ENCODE data around the gene BTNL9.
"Not testable (repeated sequence)": the region's sequence is repeated elsewhere in the genome, so short reads cannot be mapped to it uniquely, and the experiment has no call there.

BTNL9 gene

GRCh38 chr5:181039931-181040630 lies at the start of gene BTNL9:
BTNL9 (plus strand) TSS chr5:181040266; CDS start chr5:181045490, 5,224 bp downstream.
- TF ChIP-seq, protein P1, sequence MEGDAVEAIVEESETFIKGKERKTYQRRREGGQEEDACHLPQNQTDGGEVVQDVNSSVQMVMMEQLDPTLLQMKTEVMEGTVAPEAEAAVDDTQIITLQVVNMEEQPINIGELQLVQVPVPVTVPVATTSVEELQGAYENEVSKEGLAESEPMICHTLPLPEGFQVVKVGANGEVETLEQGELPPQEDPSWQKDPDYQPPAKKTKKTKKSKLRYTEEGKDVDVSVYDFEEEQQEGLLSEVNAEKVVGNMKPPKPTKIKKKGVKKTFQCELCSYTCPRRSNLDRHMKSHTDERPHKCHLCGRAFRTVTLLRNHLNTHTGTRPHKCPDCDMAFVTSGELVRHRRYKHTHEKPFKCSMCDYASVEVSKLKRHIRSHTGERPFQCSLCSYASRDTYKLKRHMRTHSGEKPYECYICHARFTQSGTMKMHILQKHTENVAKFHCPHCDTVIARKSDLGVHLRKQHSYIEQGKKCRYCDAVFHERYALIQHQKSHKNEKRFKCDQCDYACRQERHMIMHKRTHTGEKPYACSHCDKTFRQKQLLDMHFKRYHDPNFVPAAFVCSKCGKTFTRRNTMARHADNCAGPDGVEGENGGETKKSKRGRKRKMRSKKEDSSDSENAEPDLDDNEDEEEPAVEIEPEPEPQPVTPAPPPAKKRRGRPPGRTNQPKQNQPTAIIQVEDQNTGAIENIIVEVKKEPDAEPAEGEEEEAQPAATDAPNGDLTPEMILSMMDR (IDR thresholded peaks at IDR 0.05; ENCODE audit: extremely low read depth, insufficient read depth, missing control alignments): no peak
- in situ Hi-C loops (cut with MboI; ENCODE audit: low pct_unique_long_range_greater_than_20kb, low sequenced_read_pairs, unreplicated experiment): no loop called here
- no peak for DNase-seq (ENCODE audit: low spot score)

GRCh38 chr5:180990882-180991242 lies 49.2 kb upstream of the BTNL9 start:
- in situ Hi-C loops (cut with MboI; ENCODE audit: low pct_unique_long_range_greater_than_20kb, low sequenced_read_pairs, unreplicated experiment): no loop called here
- TF ChIP-seq, protein P1 (IDR thresholded peaks at IDR 0.05; ENCODE audit: extremely low read depth, insufficient read depth, missing control alignments): no peak
- DNase-seq (ENCODE audit: low spot score): no peak

GRCh38 chr5:181001947-181002346 lies 38.1 kb upstream of the BTNL9 start:
- no peak for DNase-seq (ENCODE audit: low spot score)
- TF ChIP-seq, protein P1 (IDR thresholded peaks at IDR 0.05; ENCODE audit: extremely low read depth, insufficient read depth, missing control alignments): no peak
- in situ Hi-C loops (cut with MboI; ENCODE audit: low pct_unique_long_range_greater_than_20kb, low sequenced_read_pairs, unreplicated experiment): no loop called here

GRCh38 chr5:181005791-181006190 lies 34.3 kb upstream of the BTNL9 start:
- TF ChIP-seq, protein P1 (IDR thresholded peaks at IDR 0.05; ENCODE audit: extremely low read depth, insufficient read depth, missing control alignments): no peak
- in situ Hi-C loops (cut with MboI; ENCODE audit: low pct_unique_long_range_greater_than_20kb, low sequenced_read_pairs, unreplicated experiment): no loop called here
- no peak for DNase-seq (ENCODE audit: low spot score)

- in situ Hi-C loops (cut with MboI; ENCODE audit: low pct_unique_long_range_greater_than_20kb, low sequenced_read_pairs, unreplicated experiment): no loop called here
- TF ChIP-seq, protein P1 (IDR thresholded peaks at IDR 0.05; ENCODE audit: extremely low read depth, insufficient read depth, missing control alignments): no peak
- no peak for DNase-seq (ENCODE audit: low spot score)
These were observed 31.9 kb upstream of the BTNL9 start for GRCh38 chr5:181008136-181008535.

DNA sequence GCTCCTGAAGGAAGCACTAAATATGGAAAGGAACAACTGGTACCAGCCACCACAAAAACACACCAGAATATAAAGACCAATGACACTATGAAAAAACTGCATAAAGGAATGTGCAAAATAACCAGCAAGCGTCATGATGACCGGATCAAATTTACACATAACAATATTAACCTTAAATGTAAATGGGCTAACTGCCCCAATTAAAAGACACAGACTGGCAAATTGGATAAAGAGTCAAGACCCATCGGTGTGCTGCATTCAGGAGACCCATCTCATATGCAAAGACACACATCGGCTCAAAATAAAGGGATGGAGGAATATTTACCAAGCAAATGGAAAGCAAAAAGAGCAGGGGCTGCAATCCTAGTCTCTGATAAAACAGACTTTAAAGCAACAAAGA lies 30.0 kb upstream of the BTNL9 start:
- DNase-seq (ENCODE audit: low spot score): not testable (repeated sequence)
- in situ Hi-C loops (cut with MboI; ENCODE audit: low pct_unique_long_range_greater_than_20kb, low sequenced_read_pairs, unreplicated experiment): loop anchor here (10.0 kb wide), 1 partner anchor 65 kb away; no protein-coding TSS in a partner anchor

DNA sequence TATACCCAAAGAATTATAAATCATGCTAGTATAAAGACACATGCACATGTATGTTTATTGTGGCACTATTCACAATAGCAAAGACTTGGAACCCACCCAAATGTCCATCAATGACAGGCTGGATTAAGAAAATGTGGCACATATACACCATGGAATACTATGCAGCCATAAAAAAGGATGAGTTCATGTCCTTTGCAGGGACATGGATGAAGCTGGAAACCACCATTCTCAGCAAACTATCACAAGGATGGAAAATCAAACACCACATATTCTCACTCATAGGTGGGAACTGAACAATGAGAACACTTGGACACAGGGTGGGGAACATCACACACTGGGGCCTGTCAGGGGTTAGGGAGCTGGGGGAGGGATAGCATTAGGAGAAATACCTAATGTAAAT lies 25.4 kb upstream of the BTNL9 start:
- in situ Hi-C loops (cut with MboI; ENCODE audit: low pct_unique_long_range_greater_than_20kb, low sequenced_read_pairs, unreplicated experiment): loop anchor here (10.0 kb wide), 1 partner anchor 70 kb away; no protein-coding TSS in a partner anchor

DNA sequence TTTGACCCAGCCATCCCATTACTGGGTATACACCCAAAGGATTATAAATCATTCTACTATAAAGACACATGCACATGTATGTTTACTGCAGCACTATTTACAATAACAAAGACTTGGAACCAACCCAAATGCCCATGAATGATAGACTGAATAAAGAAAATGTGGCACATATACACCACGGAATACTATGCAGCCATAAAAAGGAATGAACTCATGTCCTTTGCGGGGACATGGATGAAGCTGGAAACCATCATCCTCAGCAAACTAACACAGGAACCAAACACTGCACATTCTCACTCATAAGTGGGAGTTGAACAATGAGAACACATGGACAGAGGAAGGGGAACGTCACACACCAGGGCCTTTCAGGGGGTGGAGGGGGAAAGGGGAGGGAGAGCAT lies 22.6 kb upstream of the BTNL9 start:
- in situ Hi-C loops (cut with MboI; ENCODE audit: low pct_unique_long_range_greater_than_20kb, low sequenced_read_pairs, unreplicated experiment): loop anchor here (10.0 kb wide), 1 partner anchor 73 kb away; no protein-coding TSS in a partner anchor
- not testable (repeated sequence) for DNase-seq (ENCODE audit: low spot score)

More for the DNA sequence above, 25.4 kb upstream of the BTNL9 start:
- DNase-seq (ENCODE audit: low spot score): not testable (repeated sequence)

Data from GM13977 (cell line).